Osteoblast (primary cell): ENCODE data around the gene COQ5. TPM values are rescaled to one million over a fixed set of nuclear protein-coding genes. Genes with fewer than 3 reads are reported as not detected.
"Not testable (repeated sequence)": the region's sequence is repeated elsewhere in the genome, so short reads cannot be mapped to it uniquely, and the experiment has no call there.

Experiments
- DNase-seq: peaks from one replicate; pipeline ENCODE4 v3.0.0; 2011; ENCODE audit warnings: low spot score, mixed read lengths; ENCODE audit not compliant: insufficient read length; ENCODE audit errors: missing footprints
- H2AFZ ChIP-seq: 2 replicates; pipeline ENCODE4 v1.6.0; 2011; ENCODE audit warnings: mild to moderate bottlenecking, low read length
- H3K27ac ChIP-seq: 2 replicates; pipeline ENCODE4 v1.5.1; 2011; ENCODE audit warnings: mild to moderate bottlenecking, low read depth, low read length, moderate library complexity
- H3K27me3 ChIP-seq: 2 replicates; pipeline ENCODE4 v1.6.0; 2012; ENCODE audit warnings: mild to moderate bottlenecking, control low read depth, inconsistent platforms, low read length, moderate library complexity; ENCODE audit not compliant: insufficient read depth
- H3K36me3 ChIP-seq: 2 replicates; pipeline ENCODE4 v1.5.1; 2011; ENCODE audit warnings: mild to moderate bottlenecking, low read length, control low read depth, moderate library complexity; ENCODE audit not compliant: insufficient read depth
- H3K4me1 ChIP-seq: 2 replicates; pipeline ENCODE4 v1.5.1; 2011; ENCODE audit warnings: mild to moderate bottlenecking, low read length, control low read depth, moderate library complexity; ENCODE audit not compliant: insufficient read depth
- H3K4me2 ChIP-seq: 2 replicates; pipeline ENCODE4 v1.6.0; 2011; ENCODE audit warnings: mild to moderate bottlenecking, low read length; ENCODE audit not compliant: insufficient read depth
- H3K4me3 ChIP-seq: fragments of 200-600 bp; sonication (generic); 3 replicates; pipeline ENCODE4 v1.5.1; 2012; ENCODE audit warnings: mild to moderate bottlenecking, low read length, inconsistent platforms; ENCODE audit not compliant: insufficient read depth
- H3K79me2 ChIP-seq: 2 replicates; pipeline ENCODE4 v1.6.0; 2012; ENCODE audit warnings: mild to moderate bottlenecking, low read length, control low read depth, inconsistent platforms; ENCODE audit not compliant: insufficient read depth
- H3K9me3 ChIP-seq: 2 replicates; pipeline ENCODE4 v1.5.1; 2011; ENCODE audit warnings: low read depth, low read length, control low read depth
- H4K20me1 ChIP-seq: 2 replicates; pipeline ENCODE4 v1.6.0; 2012; ENCODE audit warnings: mild to moderate bottlenecking, low read length, control low read depth; ENCODE audit not compliant: insufficient read depth
- CTCF ChIP-seq: IDR thresholded peaks from 2 replicates; pipeline ENCODE4 v1.5.1; 2011; ENCODE audit warnings: mild to moderate bottlenecking, low read depth, low read length, moderate library complexity; ENCODE audit errors: extremely low read depth
- total RNA-seq: library from RNA; depleted of rRNA; stranded (reverse); fragments of >200 nt; gene quantifications from 2 replicates; pipeline ENCODE4 v1.2.3, GENCODE V29; 2012

COQ5 gene
- total RNA-seq, 1 donor = 15.2 TPM

- no peak for TF ChIP-seq CTCF
- peak; percentile 93 for DNase-seq
- Histone ChIP-seq H3K79me2 (peaks cover 58% of the 10 kb centered on the region), H3K4me2 (peak overlapping the region; percentile 96), H2AFZ (peak overlapping the region; percentile 68), H3K4me3 (peak overlapping the region; percentile 97), H4K20me1 (peaks cover 53% of the 10 kb centered on the region), H3K27me3 (no peaks in the 10 kb centered on the region), H3K9me3 (no peaks in the 10 kb centered on the region), H3K4me1 (peaks cover 47% of the 10 kb centered on the region), H3K36me3 (peaks cover 8% of the 10 kb centered on the region), H3K27ac (peak overlapping the region; percentile 83)
These were observed 6.0 kb upstream of the COQ5 start for GRCh38 chr12:120534703-120535655.

- peaks cover 8% of the 10 kb centered on the region for H3K36me3 ChIP-seq
- DNase-seq = peak; percentile 93
- H3K27me3 ChIP-seq = no peaks in the 10 kb centered on the region
- peaks cover 45% of the 10 kb centered on the region for H3K4me1 ChIP-seq
- H3K79me2 ChIP-seq = peaks cover 51% of the 10 kb centered on the region
- H3K4me3 ChIP-seq = peak within 1 kb of the TSS; percentile 97
- peak within 1 kb of the TSS; percentile 83 for H3K27ac ChIP-seq
- no peaks in the 10 kb centered on the region for H3K9me3 ChIP-seq
- H3K4me2 ChIP-seq = peak within 1 kb of the TSS; percentile 96
- no peak for TF ChIP-seq CTCF
- peak within 1 kb of the TSS; percentile 68 for H2AFZ ChIP-seq
- H4K20me1 ChIP-seq = peaks cover 45% of the 10 kb centered on the region
These were observed 5.3 kb upstream of the COQ5 start, which contains the start of gene RNF10 for GRCh38 chr12:120534203-120534702. Gene RNF10, plus strand, starts transcription at chr12:120534356. Its CDS starts 456 bp downstream, at chr12:120534812.

- Histone ChIP-seq H3K27me3 (no peaks in the 10 kb centered on the region), H3K4me1 (peaks cover 36% of the 10 kb centered on the region), H4K20me1 (peaks cover 31% of the 10 kb centered on the region), H3K27ac (no peak overlapping the region), H3K79me2 (peaks cover 45% of the 10 kb centered on the region), H2AFZ (no peak overlapping the region), H3K4me3 (no peak overlapping the region), H3K36me3 (peaks cover 8% of the 10 kb centered on the region), H3K4me2 (no peak overlapping the region), H3K9me3 (no peaks in the 10 kb centered on the region)
- no peak for DNase-seq
- no peak for TF ChIP-seq CTCF
These were observed 3.8 kb upstream of the COQ5 start for GRCh38 chr12:120532701-120533238.

- Histone ChIP-seq H3K4me2 (peak overlapping the region; percentile 88), H3K4me3 (peak overlapping the region; percentile 97), H2AFZ (peak overlapping the region; percentile 99), H3K4me1 (peaks cover 19% of the 10 kb centered on the region), H3K79me2 (peaks cover 21% of the 10 kb centered on the region)
- H4K20me1 ChIP-seq, H3K27ac ChIP-seq, DNase-seq, H3K27me3 ChIP-seq, H3K9me3 ChIP-seq, H3K36me3 ChIP-seq: not testable (repeated sequence)
These were observed 1.4 kb upstream of the COQ5 start for GRCh38 chr12:120530418-120530761.
